SK-N-SH (cell line): ENCODE measurements around the gene B4GALT3. TPM values are rescaled to one million over a fixed set of nuclear protein-coding genes. Genes with fewer than 3 reads are reported as not detected.

Source experiments
- CTCF ChIA-PET: fragments of 300-600, 350-600 bp; formaldehyde crosslinking; extraction: SDS; loops from one replicate; lab custom pipeline; 2021; lab: Yijun Ruan, JAX
- POLR2A ChIA-PET: fragments of 350-600 bp; sonication (Branson Sonifier 250); formaldehyde crosslinking; extraction: SDS; loops from one replicate; lab custom pipeline; 2020; ENCODE audit warnings: antibody characterized with exemption, inconsistent platforms; lab: Yijun Ruan, JAX
- DNase-seq: peaks from one replicate; pipeline ENCODE4 v3.0.0; 2012
- H2AFZ ChIP-seq: fragments of 200-600 bp; sonication (generic); 2 replicates; pipeline ENCODE4 v1.8.1; 2016; ENCODE audit warnings: antibody characterized with exemption, mild to moderate bottlenecking, low read depth
- H3F3A ChIP-seq: fragments of 200-600 bp; sonication (generic); replicated peaks from 2 replicates; pipeline ENCODE3; 2016; ENCODE audit warnings: antibody characterized with exemption, mild to moderate bottlenecking; ENCODE audit not compliant: insufficient read depth
- H3K27ac ChIP-seq, 2 experiments: fragments of 200-500 bp in 1 of 2; fragments of 200-600 bp in 1 of 2; sonication (Bioruptor generic) in 1 of 2; sonication (generic), shearing (Covaris generic) in 1 of 2; 2 replicates each; pipeline versions ENCODE4 v1.5.1 to v1.6.1; 2014 to 2016; ENCODE audit warnings: low read depth in 2 of 2, inconsistent platforms in 1 of 2, low read length in 1 of 2, mild to moderate bottlenecking in 1 of 2, mixed read lengths in 1 of 2
- H3K27me3 ChIP-seq: fragments of 200-600 bp; sonication (generic), shearing (Covaris generic); 2 replicates; pipeline ENCODE4 v1.6.1; 2016; ENCODE audit warnings: mixed run types; ENCODE audit not compliant: insufficient read depth
- H3K36me3 ChIP-seq, 2 experiments: fragments of 200-500 bp in 1 of 2; fragments of 200-600 bp in 1 of 2; sonication (Bioruptor generic) in 1 of 2; sonication (generic) in 1 of 2; replicated peaks in 1 of 2; 2 replicates each; pipeline versions ENCODE3 to v1.5.1; 2014 to 2016; ENCODE audit warnings: low read length in 1 of 2, mild to moderate bottlenecking in 1 of 2; ENCODE audit not compliant: insufficient read depth in 2 of 2, control insufficient read depth in 1 of 2
- H3K4me1 ChIP-seq, 2 experiments: fragments of 200-500 bp in 1 of 2; fragments of 200-600 bp in 1 of 2; sonication (Bioruptor generic) in 1 of 2; sonication (generic), shearing (Covaris generic) in 1 of 2; 2 replicates each; pipeline versions ENCODE4 v1.5.1 to v1.6.1; 2014 to 2016; ENCODE audit warnings: low read depth in 1 of 2, low read length in 1 of 2, mixed run types in 1 of 2; ENCODE audit not compliant: insufficient read depth in 2 of 2, control insufficient read depth in 1 of 2
- H3K4me2 ChIP-seq: fragments of 200-600 bp; sonication (generic), shearing (Covaris generic); 2 replicates; pipeline ENCODE4 v1.6.1; 2017; ENCODE audit warnings: mixed run types
- H3K4me3 ChIP-seq, 2 experiments: fragments of 200-500 bp in 1 of 2; fragments of 200-600 bp in 1 of 2; sonication (Bioruptor generic) in 1 of 2; sonication (generic), shearing (Covaris generic) in 1 of 2; 2 replicates each; pipeline versions ENCODE4 v1.5.1 to v1.8.1; 2014 to 2016; ENCODE audit warnings: low read depth in 2 of 2, inconsistent platforms in 1 of 2, low read length in 1 of 2, mild to moderate bottlenecking in 1 of 2, mixed read lengths in 1 of 2, moderate library complexity in 1 of 2
- H3K79me2 ChIP-seq: fragments of 200-600 bp; sonication (generic); 2 replicates; pipeline ENCODE4 v1.8.1; 2017; ENCODE audit warnings: mild to moderate bottlenecking; ENCODE audit not compliant: insufficient read depth
- H3K9ac ChIP-seq: fragments of 200-600 bp; sonication (generic); 2 replicates; pipeline ENCODE4 v1.6.1; 2017; ENCODE audit warnings: mixed run types
- H3K9me2 ChIP-seq: fragments of 200-600 bp; sonication (generic); 2 replicates; pipeline ENCODE4 v1.6.1; 2017; ENCODE audit warnings: mixed run types
- H3K9me3 ChIP-seq: fragments of 200-600 bp; sonication (generic); 2 replicates; pipeline ENCODE4 v1.6.1; 2017; ENCODE audit warnings: mixed run types, mild to moderate bottlenecking, moderate library complexity
- H4K20me1 ChIP-seq: fragments of 200-600 bp; sonication (generic); 2 replicates; pipeline ENCODE4 v1.6.1; 2017; ENCODE audit warnings: mild to moderate bottlenecking, mixed run types; ENCODE audit not compliant: insufficient read depth
- CHD2 ChIP-seq: fragments of 150-350 bp; IDR thresholded peaks from 2 replicates; pipeline ENCODE4 v1.6.1; 2018; ENCODE audit warnings: low read length; ENCODE audit not compliant: partially characterized antibody
- ELF1 ChIP-seq: IDR thresholded peaks from 2 replicates; pipeline ENCODE4 v1.4.0; 2012
- EZH2phosphoT487 ChIP-seq: fragments of 200-600 bp; sonication (generic); IDR thresholded peaks from 2 replicates; pipeline ENCODE4 v1.6.1; 2017; ENCODE audit warnings: low read depth, mixed run types, mild to moderate bottlenecking, antibody characterized with exemption, moderate library complexity, borderline replicate concordance
- FOXJ3 ChIP-seq: sonication (generic); formaldehyde crosslinking; IDR thresholded peaks from 2 replicates; pipeline ENCODE4 v1.5.1; 2020; ENCODE audit warnings: mild to moderate bottlenecking, missing genetic modification reagents
- FOXM1 ChIP-seq: IDR thresholded peaks from 2 replicates; pipeline ENCODE4 v1.4.0; 2012; ENCODE audit warnings: low read depth, mild to moderate bottlenecking
- GATA2 ChIP-seq: sonication (generic); formaldehyde crosslinking; IDR thresholded peaks from 2 replicates; pipeline ENCODE4 v1.5.0; 2020; ENCODE audit warnings: mild to moderate bottlenecking, missing genetic modification reagents
- JUND ChIP-seq: IDR thresholded peaks from 2 replicates; pipeline ENCODE4 v1.4.0; 2012
- MXI1 ChIP-seq: IDR thresholded peaks from 2 replicates; pipeline ENCODE4 v1.6.1; 2012; ENCODE audit warnings: mild to moderate bottlenecking, low read depth, low read length, improper control_type of control experiment
- POLR2AphosphoS5 ChIP-seq: IDR thresholded peaks from 2 replicates; pipeline ENCODE4 v1.6.1; 2012; ENCODE audit warnings: low read depth, low read length
- RAD21 ChIP-seq: IDR thresholded peaks from 2 replicates; pipeline ENCODE4 v1.6.1; 2012; ENCODE audit warnings: mild to moderate bottlenecking, low read length
- RFX5 ChIP-seq: IDR thresholded peaks from 2 replicates; pipeline ENCODE4 v1.6.1; 2012; ENCODE audit warnings: mild to moderate bottlenecking, improper control_type of control experiment, low read length
- RXRA ChIP-seq: IDR thresholded peaks from 2 replicates; pipeline ENCODE4 v1.4.0; 2012; ENCODE audit warnings: low read depth, mild to moderate bottlenecking, borderline replicate concordance
- SIN3A ChIP-seq: IDR thresholded peaks from 2 replicates; pipeline ENCODE4 v1.6.1; 2012; ENCODE audit warnings: low read depth, mild to moderate bottlenecking, low read length, moderate library complexity, borderline replicate concordance
- SMC3 ChIP-seq: IDR thresholded peaks from 2 replicates; pipeline ENCODE4 v1.6.1; 2012; ENCODE audit warnings: low read depth, low read length, improper control_type of control experiment
- TCF12 ChIP-seq: IDR thresholded peaks from 2 replicates; pipeline ENCODE4 v1.4.0; 2012
- YY1 ChIP-seq: IDR thresholded peaks from 2 replicates; pipeline ENCODE4 v1.4.0; 2012; ENCODE audit warnings: low read depth, mild to moderate bottlenecking
- WGBS: methylation state at CpG from one replicate; pipeline ENCODE4 v1.1.6; 2017; ENCODE audit warnings: low lambda C conversion rate; 5-methylcytosine and 5-hydroxymethylcytosine counted together
- polyA plus RNA-seq, 3 experiments: library from polyadenylated mRNA; depleted of rRNA; stranded (reverse); fragments of >200 nt; gene quantifications; 2 replicates each; pipeline ENCODE4 v1.2.3, GENCODE V29; 2012
- TF ChIP-seq, protein P1 (sequence below): fragments of 150-350 bp; IDR thresholded peaks from 2 replicates; pipeline ENCODE4 v1.6.1; 2017; ENCODE audit warnings: antibody characterized with exemption, low read length, low read depth, borderline replicate concordance
- TF ChIP-seq, protein P2 (sequence below): IDR thresholded peaks from 2 replicates; pipeline ENCODE4; 2012
- TF ChIP-seq, protein P3 (sequence below): IDR thresholded peaks from 2 replicates; pipeline ENCODE4 v1.4.0; 2012; ENCODE audit warnings: low read depth, borderline replicate concordance
- TF ChIP-seq, protein P4 (sequence below): IDR thresholded peaks from 2 replicates; pipeline ENCODE4 v1.4.0; 2012; ENCODE audit warnings: low read depth, borderline replicate concordance
- TF ChIP-seq, protein P5 (sequence below): IDR thresholded peaks from 2 replicates; pipeline ENCODE4 v1.6.1; 2012; ENCODE audit warnings: mild to moderate bottlenecking, low read depth, low read length, moderate library complexity

B4GALT3 gene
- polyA plus RNA-seq, 1 of the 3 experiments (the other 2 are of a cell fraction), result 56.5 TPM

DNA sequence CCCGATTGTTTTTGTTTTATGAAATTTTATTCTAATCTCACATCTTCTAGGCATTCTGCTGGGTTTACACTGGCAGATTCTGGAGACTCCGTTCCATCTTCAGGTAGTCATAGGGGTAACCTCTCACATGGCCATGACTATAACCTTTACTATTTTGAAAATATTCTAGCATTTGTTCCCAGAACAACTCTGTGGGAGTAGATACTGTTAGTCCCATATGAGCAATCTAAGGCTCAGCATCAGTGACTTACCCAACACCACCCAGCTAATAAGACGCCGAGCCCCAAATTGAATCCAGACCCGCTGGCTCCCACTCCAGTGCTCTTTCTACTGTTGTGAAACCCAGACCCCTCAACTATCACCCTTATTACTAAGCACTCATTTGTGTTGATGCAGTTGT, 11.7 kb upstream of the B4GALT3 start:
- Histone ChIP-seq H3K36me3 (peaks cover 0 to 19% of the 10 kb centered on the region in 2 experiments), H3K27me3 (no peaks in the 10 kb centered on the region), H2AFZ (no peak overlapping the region), H4K20me1 (no peaks in the 10 kb centered on the region), H3K4me1 (peaks cover 0 to 17% of the 10 kb centered on the region in 2 experiments; a peak in 3 of 4 replicates), H3K9me3 (no peaks in the 10 kb centered on the region), H3K9ac (no peak overlapping the region), H3F3A (peaks cover 5% of the 10 kb centered on the region), H3K4me2 (no peak overlapping the region), H3K79me2 (no peaks in the 10 kb centered on the region), H3K27ac (no peak overlapping the region), H3K9me2 (no peaks in the 10 kb centered on the region), H3K4me3 (no peak overlapping the region)
- 91% methylated on average over 5 of the region's 5 CpGs for WGBS
- POLR2A ChIA-PET, result no interaction called here
- TF ChIP-seq, protein P1, sequence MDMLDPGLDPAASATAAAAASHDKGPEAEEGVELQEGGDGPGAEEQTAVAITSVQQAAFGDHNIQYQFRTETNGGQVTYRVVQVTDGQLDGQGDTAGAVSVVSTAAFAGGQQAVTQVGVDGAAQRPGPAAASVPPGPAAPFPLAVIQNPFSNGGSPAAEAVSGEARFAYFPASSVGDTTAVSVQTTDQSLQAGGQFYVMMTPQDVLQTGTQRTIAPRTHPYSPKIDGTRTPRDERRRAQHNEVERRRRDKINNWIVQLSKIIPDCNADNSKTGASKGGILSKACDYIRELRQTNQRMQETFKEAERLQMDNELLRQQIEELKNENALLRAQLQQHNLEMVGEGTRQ, result no peak
- no peak for TF ChIP-seq POLR2AphosphoS5
- TF ChIP-seq RAD21, result no peak
- TF ChIP-seq EZH2phosphoT487, result no peak
- TF ChIP-seq SMC3, result no peak
- TF ChIP-seq SIN3A, result no peak
- no peak for TF ChIP-seq MXI1
- TF ChIP-seq CHD2, result no peak
- TF ChIP-seq FOXJ3 (CRISPR knock-in tag), result no peak
- TF ChIP-seq FOXM1, result no peak
- no peak for DNase-seq
- CTCF ChIA-PET, result interaction anchor here (1.1 kb wide), 1 partner anchor 21 kb away, joined by 3 read pairs; no protein-coding TSS in a partner anchor

DNA sequence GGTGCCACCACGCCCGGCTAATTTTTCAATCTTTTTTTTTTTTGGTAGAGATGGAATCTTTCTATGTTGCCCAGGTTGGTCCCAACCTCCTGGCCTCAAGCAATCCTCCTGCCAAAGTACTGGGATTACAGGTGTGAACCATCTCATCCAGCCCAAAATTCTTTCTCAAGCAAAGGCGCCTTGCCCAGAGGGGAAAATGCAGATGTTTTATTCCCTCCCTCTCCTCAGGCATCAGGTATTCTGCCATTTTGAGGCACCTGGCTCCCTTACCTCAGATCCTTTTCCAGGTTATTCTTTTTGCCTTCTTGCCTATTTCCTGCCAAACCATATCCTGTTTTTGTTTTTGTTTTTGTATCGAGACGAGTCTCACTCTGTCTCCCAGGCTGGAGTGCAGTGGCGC, 11.1 kb upstream of the B4GALT3 start:
- WGBS, result 89% methylated on average over 6 of the region's 6 CpGs
- no peak for TF ChIP-seq FOXM1
- TF ChIP-seq CHD2, result no peak
- TF ChIP-seq, protein P2, sequence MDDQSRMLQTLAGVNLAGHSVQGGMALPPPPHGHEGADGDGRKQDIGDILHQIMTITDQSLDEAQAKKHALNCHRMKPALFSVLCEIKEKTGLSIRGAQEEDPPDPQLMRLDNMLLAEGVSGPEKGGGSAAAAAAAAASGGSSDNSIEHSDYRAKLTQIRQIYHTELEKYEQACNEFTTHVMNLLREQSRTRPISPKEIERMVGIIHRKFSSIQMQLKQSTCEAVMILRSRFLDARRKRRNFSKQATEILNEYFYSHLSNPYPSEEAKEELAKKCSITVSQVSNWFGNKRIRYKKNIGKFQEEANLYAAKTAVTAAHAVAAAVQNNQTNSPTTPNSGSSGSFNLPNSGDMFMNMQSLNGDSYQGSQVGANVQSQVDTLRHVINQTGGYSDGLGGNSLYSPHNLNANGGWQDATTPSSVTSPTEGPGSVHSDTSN, result no peak
- no peak for TF ChIP-seq YY1
- TF ChIP-seq, protein P3, sequence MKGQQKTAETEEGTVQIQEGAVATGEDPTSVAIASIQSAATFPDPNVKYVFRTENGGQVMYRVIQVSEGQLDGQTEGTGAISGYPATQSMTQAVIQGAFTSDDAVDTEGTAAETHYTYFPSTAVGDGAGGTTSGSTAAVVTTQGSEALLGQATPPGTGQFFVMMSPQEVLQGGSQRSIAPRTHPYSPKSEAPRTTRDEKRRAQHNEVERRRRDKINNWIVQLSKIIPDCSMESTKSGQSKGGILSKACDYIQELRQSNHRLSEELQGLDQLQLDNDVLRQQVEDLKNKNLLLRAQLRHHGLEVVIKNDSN, result no peak
- no peak for TF ChIP-seq TCF12
- no peak for TF ChIP-seq JUND
- no peak for TF ChIP-seq SMC3
- TF ChIP-seq FOXJ3 (CRISPR knock-in tag), result no peak
- no peak for TF ChIP-seq RXRA
- TF ChIP-seq, protein P4, sequence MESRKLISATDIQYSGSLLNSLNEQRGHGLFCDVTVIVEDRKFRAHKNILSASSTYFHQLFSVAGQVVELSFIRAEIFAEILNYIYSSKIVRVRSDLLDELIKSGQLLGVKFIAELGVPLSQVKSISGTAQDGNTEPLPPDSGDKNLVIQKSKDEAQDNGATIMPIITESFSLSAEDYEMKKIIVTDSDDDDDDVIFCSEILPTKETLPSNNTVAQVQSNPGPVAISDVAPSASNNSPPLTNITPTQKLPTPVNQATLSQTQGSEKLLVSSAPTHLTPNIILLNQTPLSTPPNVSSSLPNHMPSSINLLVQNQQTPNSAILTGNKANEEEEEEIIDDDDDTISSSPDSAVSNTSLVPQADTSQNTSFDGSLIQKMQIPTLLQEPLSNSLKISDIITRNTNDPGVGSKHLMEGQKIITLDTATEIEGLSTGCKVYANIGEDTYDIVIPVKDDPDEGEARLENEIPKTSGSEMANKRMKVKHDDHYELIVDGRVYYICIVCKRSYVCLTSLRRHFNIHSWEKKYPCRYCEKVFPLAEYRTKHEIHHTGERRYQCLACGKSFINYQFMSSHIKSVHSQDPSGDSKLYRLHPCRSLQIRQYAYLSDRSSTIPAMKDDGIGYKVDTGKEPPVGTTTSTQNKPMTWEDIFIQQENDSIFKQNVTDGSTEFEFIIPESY, result no peak
- TF ChIP-seq ELF1, result no peak
- no peak for TF ChIP-seq RFX5
- TF ChIP-seq, protein P5, sequence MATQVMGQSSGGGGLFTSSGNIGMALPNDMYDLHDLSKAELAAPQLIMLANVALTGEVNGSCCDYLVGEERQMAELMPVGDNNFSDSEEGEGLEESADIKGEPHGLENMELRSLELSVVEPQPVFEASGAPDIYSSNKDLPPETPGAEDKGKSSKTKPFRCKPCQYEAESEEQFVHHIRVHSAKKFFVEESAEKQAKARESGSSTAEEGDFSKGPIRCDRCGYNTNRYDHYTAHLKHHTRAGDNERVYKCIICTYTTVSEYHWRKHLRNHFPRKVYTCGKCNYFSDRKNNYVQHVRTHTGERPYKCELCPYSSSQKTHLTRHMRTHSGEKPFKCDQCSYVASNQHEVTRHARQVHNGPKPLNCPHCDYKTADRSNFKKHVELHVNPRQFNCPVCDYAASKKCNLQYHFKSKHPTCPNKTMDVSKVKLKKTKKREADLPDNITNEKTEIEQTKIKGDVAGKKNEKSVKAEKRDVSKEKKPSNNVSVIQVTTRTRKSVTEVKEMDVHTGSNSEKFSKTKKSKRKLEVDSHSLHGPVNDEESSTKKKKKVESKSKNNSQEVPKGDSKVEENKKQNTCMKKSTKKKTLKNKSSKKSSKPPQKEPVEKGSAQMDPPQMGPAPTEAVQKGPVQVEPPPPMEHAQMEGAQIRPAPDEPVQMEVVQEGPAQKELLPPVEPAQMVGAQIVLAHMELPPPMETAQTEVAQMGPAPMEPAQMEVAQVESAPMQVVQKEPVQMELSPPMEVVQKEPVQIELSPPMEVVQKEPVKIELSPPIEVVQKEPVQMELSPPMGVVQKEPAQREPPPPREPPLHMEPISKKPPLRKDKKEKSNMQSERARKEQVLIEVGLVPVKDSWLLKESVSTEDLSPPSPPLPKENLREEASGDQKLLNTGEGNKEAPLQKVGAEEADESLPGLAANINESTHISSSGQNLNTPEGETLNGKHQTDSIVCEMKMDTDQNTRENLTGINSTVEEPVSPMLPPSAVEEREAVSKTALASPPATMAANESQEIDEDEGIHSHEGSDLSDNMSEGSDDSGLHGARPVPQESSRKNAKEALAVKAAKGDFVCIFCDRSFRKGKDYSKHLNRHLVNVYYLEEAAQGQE, result no peak
- TF ChIP-seq GATA2 (CRISPR knock-in tag), result no peak

More for the DNA sequence above, 11.1 kb upstream of the B4GALT3 start:
- no peaks in the 10 kb centered on the region for H3K9me3 ChIP-seq
- H3K9ac ChIP-seq, result no peak overlapping the region
- H3K4me2 ChIP-seq, result no peak overlapping the region
- no peaks in the 10 kb centered on the region for H3K79me2 ChIP-seq
- no peak overlapping the region for H3K4me3 ChIP-seq
- peaks cover 0 to 19% of the 10 kb centered on the region in 2 experiments for H3K36me3 ChIP-seq
- H3K4me1 ChIP-seq, result peaks cover 0 to 17% of the 10 kb centered on the region in 2 experiments; a peak in 3 of 4 replicates
- no peaks in the 10 kb centered on the region for H4K20me1 ChIP-seq
- H3K27me3 ChIP-seq, result no peaks in the 10 kb centered on the region
- ChIA-PET CTCF (no interaction called here), POLR2A (interaction anchor here (0.7 kb wide), 1 partner anchor 31 kb away, joined by 4 read pairs; no protein-coding TSS in a partner anchor)
- H3K27ac ChIP-seq, result no peak overlapping the region
- H2AFZ ChIP-seq, result no peak overlapping the region
- no peak for DNase-seq
- H3K9me2 ChIP-seq, result no peaks in the 10 kb centered on the region
- H3F3A ChIP-seq, result peaks cover 5% of the 10 kb centered on the region
